SK-N-SH (cell line): Measurements from ENCODE around the gene AGAP2. TPM values are rescaled to one million over a fixed set of nuclear protein-coding genes. Genes with fewer than 3 reads are reported as not detected.

Source experiments
- CTCF ChIA-PET: fragments of 300-600, 350-600 bp; formaldehyde crosslinking; extraction: SDS; loops from one replicate; lab custom pipeline; 2021; lab: Yijun Ruan, JAX
- POLR2A ChIA-PET: fragments of 350-600 bp; sonication (Branson Sonifier 250); formaldehyde crosslinking; extraction: SDS; loops from one replicate; lab custom pipeline; 2020; ENCODE audit warnings: antibody characterized with exemption, inconsistent platforms; lab: Yijun Ruan, JAX
- DNase-seq: peaks from one replicate; pipeline ENCODE4 v3.0.0; 2012
- H2AFZ ChIP-seq: fragments of 200-600 bp; sonication (generic); 2 replicates; pipeline ENCODE4 v1.8.1; 2016; ENCODE audit warnings: antibody characterized with exemption, mild to moderate bottlenecking, low read depth
- H3F3A ChIP-seq: fragments of 200-600 bp; sonication (generic); replicated peaks from 2 replicates; pipeline ENCODE3; 2016; ENCODE audit warnings: antibody characterized with exemption, mild to moderate bottlenecking; ENCODE audit not compliant: insufficient read depth
- H3K27ac ChIP-seq, 2 experiments: fragments of 200-500 bp in 1 of 2; fragments of 200-600 bp in 1 of 2; sonication (Bioruptor generic) in 1 of 2; sonication (generic), shearing (Covaris generic) in 1 of 2; 2 replicates each; pipeline versions ENCODE4 v1.5.1 to v1.6.1; 2014 to 2016; ENCODE audit warnings: low read depth in 2 of 2, inconsistent platforms in 1 of 2, low read length in 1 of 2, mild to moderate bottlenecking in 1 of 2, mixed read lengths in 1 of 2
- H3K27me3 ChIP-seq: fragments of 200-600 bp; sonication (generic), shearing (Covaris generic); 2 replicates; pipeline ENCODE4 v1.6.1; 2016; ENCODE audit warnings: mixed run types; ENCODE audit not compliant: insufficient read depth
- H3K36me3 ChIP-seq, 2 experiments: fragments of 200-500 bp in 1 of 2; fragments of 200-600 bp in 1 of 2; sonication (Bioruptor generic) in 1 of 2; sonication (generic) in 1 of 2; replicated peaks in 1 of 2; 2 replicates each; pipeline versions ENCODE3 to v1.5.1; 2014 to 2016; ENCODE audit warnings: low read length in 1 of 2, mild to moderate bottlenecking in 1 of 2; ENCODE audit not compliant: insufficient read depth in 2 of 2, control insufficient read depth in 1 of 2
- H3K4me1 ChIP-seq, 2 experiments: fragments of 200-500 bp in 1 of 2; fragments of 200-600 bp in 1 of 2; sonication (Bioruptor generic) in 1 of 2; sonication (generic), shearing (Covaris generic) in 1 of 2; 2 replicates each; pipeline versions ENCODE4 v1.5.1 to v1.6.1; 2014 to 2016; ENCODE audit warnings: low read depth in 1 of 2, low read length in 1 of 2, mixed run types in 1 of 2; ENCODE audit not compliant: insufficient read depth in 2 of 2, control insufficient read depth in 1 of 2
- H3K4me2 ChIP-seq: fragments of 200-600 bp; sonication (generic), shearing (Covaris generic); 2 replicates; pipeline ENCODE4 v1.6.1; 2017; ENCODE audit warnings: mixed run types
- H3K4me3 ChIP-seq, 2 experiments: fragments of 200-500 bp in 1 of 2; fragments of 200-600 bp in 1 of 2; sonication (Bioruptor generic) in 1 of 2; sonication (generic), shearing (Covaris generic) in 1 of 2; 2 replicates each; pipeline versions ENCODE4 v1.5.1 to v1.8.1; 2014 to 2016; ENCODE audit warnings: low read depth in 2 of 2, inconsistent platforms in 1 of 2, low read length in 1 of 2, mild to moderate bottlenecking in 1 of 2, mixed read lengths in 1 of 2, moderate library complexity in 1 of 2
- H3K79me2 ChIP-seq: fragments of 200-600 bp; sonication (generic); 2 replicates; pipeline ENCODE4 v1.8.1; 2017; ENCODE audit warnings: mild to moderate bottlenecking; ENCODE audit not compliant: insufficient read depth
- H3K9ac ChIP-seq: fragments of 200-600 bp; sonication (generic); 2 replicates; pipeline ENCODE4 v1.6.1; 2017; ENCODE audit warnings: mixed run types
- H3K9me2 ChIP-seq: fragments of 200-600 bp; sonication (generic); 2 replicates; pipeline ENCODE4 v1.6.1; 2017; ENCODE audit warnings: mixed run types
- H3K9me3 ChIP-seq: fragments of 200-600 bp; sonication (generic); 2 replicates; pipeline ENCODE4 v1.6.1; 2017; ENCODE audit warnings: mixed run types, mild to moderate bottlenecking, moderate library complexity
- H4K20me1 ChIP-seq: fragments of 200-600 bp; sonication (generic); 2 replicates; pipeline ENCODE4 v1.6.1; 2017; ENCODE audit warnings: mild to moderate bottlenecking, mixed run types; ENCODE audit not compliant: insufficient read depth
- ELF1 ChIP-seq: IDR thresholded peaks from 2 replicates; pipeline ENCODE4 v1.4.0; 2012
- EP300 ChIP-seq, 2 experiments: IDR thresholded peaks; 2 replicates each; pipeline versions ENCODE4 v1.4.0 to v1.6.1; 2012; ENCODE audit warnings: borderline replicate concordance in 1 of 2, low read depth in 1 of 2, low read length in 1 of 2
- GABPA ChIP-seq: IDR thresholded peaks from 2 replicates; pipeline ENCODE4 v1.4.0; 2012; ENCODE audit warnings: low read depth, mild to moderate bottlenecking
- GATA2 ChIP-seq: sonication (generic); formaldehyde crosslinking; IDR thresholded peaks from 2 replicates; pipeline ENCODE4 v1.5.0; 2020; ENCODE audit warnings: mild to moderate bottlenecking, missing genetic modification reagents
- NFIC ChIP-seq: IDR thresholded peaks from 2 replicates; pipeline ENCODE4 v1.4.0; 2012; ENCODE audit warnings: borderline replicate concordance
- NRF1 ChIP-seq: IDR thresholded peaks from 2 replicates; pipeline ENCODE4 v1.6.1; 2012; ENCODE audit warnings: low read depth, mild to moderate bottlenecking, low read length
- POLR2AphosphoS5 ChIP-seq: IDR thresholded peaks from 2 replicates; pipeline ENCODE4 v1.6.1; 2012; ENCODE audit warnings: low read depth, low read length
- RAD21 ChIP-seq: IDR thresholded peaks from 2 replicates; pipeline ENCODE4 v1.6.1; 2012; ENCODE audit warnings: mild to moderate bottlenecking, low read length
- RCOR1 ChIP-seq: fragments of 150-350 bp; IDR thresholded peaks from 2 replicates; pipeline ENCODE4 v1.6.1; 2017; ENCODE audit warnings: antibody characterized with exemption, low read length
- RFX5 ChIP-seq: IDR thresholded peaks from 2 replicates; pipeline ENCODE4 v1.6.1; 2012; ENCODE audit warnings: mild to moderate bottlenecking, improper control_type of control experiment, low read length
- RXRA ChIP-seq: IDR thresholded peaks from 2 replicates; pipeline ENCODE4 v1.4.0; 2012; ENCODE audit warnings: low read depth, mild to moderate bottlenecking, borderline replicate concordance
- SMC3 ChIP-seq: IDR thresholded peaks from 2 replicates; pipeline ENCODE4 v1.6.1; 2012; ENCODE audit warnings: low read depth, low read length, improper control_type of control experiment
- TAF1 ChIP-seq: IDR thresholded peaks from 2 replicates; pipeline ENCODE4 v1.6.1; 2012; ENCODE audit warnings: low read depth, mild to moderate bottlenecking, low read length, moderate library complexity, borderline replicate concordance
- TCF12 ChIP-seq: IDR thresholded peaks from 2 replicates; pipeline ENCODE4 v1.4.0; 2012
- TEAD4 ChIP-seq: IDR thresholded peaks from 2 replicates; pipeline ENCODE4 v1.4.0; 2012; ENCODE audit warnings: mild to moderate bottlenecking, borderline replicate concordance; ENCODE audit not compliant: insufficient read depth
- WGBS: methylation state at CpG from one replicate; pipeline ENCODE4 v1.1.6; 2017; ENCODE audit warnings: low lambda C conversion rate; 5-methylcytosine and 5-hydroxymethylcytosine counted together
- polyA plus RNA-seq, 3 experiments: library from polyadenylated mRNA; depleted of rRNA; stranded (reverse); fragments of >200 nt; gene quantifications; 2 replicates each; pipeline ENCODE4 v1.2.3, GENCODE V29; 2012
- TF ChIP-seq, protein P1 (sequence below): fragments of 200-600 bp; sonication (generic); IDR thresholded peaks from 2 replicates; pipeline ENCODE4 v1.6.1; 2017; ENCODE audit warnings: antibody characterized with exemption, mild to moderate bottlenecking, moderate library complexity
- TF ChIP-seq, protein P2 (sequence below): fragments of 150-350 bp; IDR thresholded peaks from 2 replicates; pipeline ENCODE4 v1.6.1; 2017; ENCODE audit warnings: antibody characterized with exemption, low read length, low read depth, borderline replicate concordance
- TF ChIP-seq, protein P3 (sequence below): IDR thresholded peaks from 2 replicates; pipeline ENCODE4; 2012
- TF ChIP-seq, protein P4 (sequence below): IDR thresholded peaks from 2 replicates; pipeline ENCODE4 v1.4.0; 2012; ENCODE audit warnings: low read depth, borderline replicate concordance
- TF ChIP-seq, protein P5 (sequence below): fragments of 150-350 bp; IDR thresholded peaks from 2 replicates; pipeline ENCODE4 v1.6.1; 2016; ENCODE audit warnings: mild to moderate bottlenecking, low read depth, low read length

AGAP2 gene
- polyA plus RNA-seq, 1 of the 3 experiments (the other 2 are of a cell fraction) = 5.2 TPM

DNA sequence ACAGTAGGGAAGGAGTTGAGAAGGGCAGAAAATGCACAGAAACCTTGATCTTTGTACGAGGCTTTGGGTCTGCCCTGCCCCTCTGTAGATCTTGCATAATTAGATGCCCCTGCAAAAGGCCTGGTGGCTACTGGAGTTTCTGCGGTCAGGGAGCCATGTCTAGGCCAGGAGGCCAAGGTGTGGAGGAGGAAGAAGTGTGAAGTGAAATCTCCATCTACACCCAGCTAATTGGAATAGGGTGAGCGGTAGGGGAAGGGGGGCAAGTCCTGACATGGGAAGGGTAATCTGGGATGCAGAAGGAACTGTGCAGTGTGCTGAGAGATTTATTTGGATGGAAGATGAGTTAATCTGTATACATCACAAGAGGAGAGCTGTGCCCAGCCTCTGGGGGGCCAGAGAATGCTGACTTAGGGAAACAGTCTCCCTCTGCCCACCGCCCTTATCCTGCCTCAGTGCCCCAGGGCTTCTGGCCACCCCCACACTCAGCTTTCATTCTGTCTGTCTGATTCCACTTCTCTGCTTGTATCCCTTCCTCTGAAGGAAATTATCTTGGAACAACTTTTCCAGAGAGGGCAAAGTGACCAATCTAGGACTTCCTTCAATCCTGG lies 23.0 kb upstream of the AGAP2 start:
- Histone ChIP-seq H3K4me1 (peaks cover 0 to 22% of the 10 kb centered on the region in 2 experiments; a peak in 1 of 4 replicates), H3K9me3 (no peaks in the 10 kb centered on the region), H3K36me3 (peaks cover 3 to 20% of the 10 kb centered on the region in 2 experiments), H3K79me2 (no peaks in the 10 kb centered on the region; the same call in 1 of the 2 replicates), H3K27ac (no peak overlapping the region), H3F3A (peaks cover 11% of the 10 kb centered on the region), H3K27me3 (no peaks in the 10 kb centered on the region; the same call in 1 of the 2 replicates), H3K4me2 (no peak overlapping the region), H3K9me2 (no peaks in the 10 kb centered on the region), H4K20me1 (peaks cover 7% of the 10 kb centered on the region), H2AFZ (no peak overlapping the region), H3K4me3 (no peak overlapping the region), H3K9ac (no peak overlapping the region)
- 81% methylated on average over 4 of the region's 4 CpGs for WGBS
- no peak for DNase-seq
- TF ChIP-seq POLR2AphosphoS5 (no peak), TEAD4 (no peak), TCF12 (no peak), NRF1 (no peak), RFX5 (no peak), SMC3 (no peak), RCOR1 (no peak), NFIC (no peak), RXRA (no peak), TAF1 (no peak), ELF1 (no peak), GATA2 (CRISPR knock-in tag) (no peak), GABPA (no peak), EP300 (IDR thresholded peaks at IDR 0.05; ENCODE audit: borderline replicate concordance in 1 of 2, low read depth in 1 of 2, low read length in 1 of 2) (no peak), RAD21 (no peak)
- TF ChIP-seq, protein P1, sequence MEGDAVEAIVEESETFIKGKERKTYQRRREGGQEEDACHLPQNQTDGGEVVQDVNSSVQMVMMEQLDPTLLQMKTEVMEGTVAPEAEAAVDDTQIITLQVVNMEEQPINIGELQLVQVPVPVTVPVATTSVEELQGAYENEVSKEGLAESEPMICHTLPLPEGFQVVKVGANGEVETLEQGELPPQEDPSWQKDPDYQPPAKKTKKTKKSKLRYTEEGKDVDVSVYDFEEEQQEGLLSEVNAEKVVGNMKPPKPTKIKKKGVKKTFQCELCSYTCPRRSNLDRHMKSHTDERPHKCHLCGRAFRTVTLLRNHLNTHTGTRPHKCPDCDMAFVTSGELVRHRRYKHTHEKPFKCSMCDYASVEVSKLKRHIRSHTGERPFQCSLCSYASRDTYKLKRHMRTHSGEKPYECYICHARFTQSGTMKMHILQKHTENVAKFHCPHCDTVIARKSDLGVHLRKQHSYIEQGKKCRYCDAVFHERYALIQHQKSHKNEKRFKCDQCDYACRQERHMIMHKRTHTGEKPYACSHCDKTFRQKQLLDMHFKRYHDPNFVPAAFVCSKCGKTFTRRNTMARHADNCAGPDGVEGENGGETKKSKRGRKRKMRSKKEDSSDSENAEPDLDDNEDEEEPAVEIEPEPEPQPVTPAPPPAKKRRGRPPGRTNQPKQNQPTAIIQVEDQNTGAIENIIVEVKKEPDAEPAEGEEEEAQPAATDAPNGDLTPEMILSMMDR = no peak
- TF ChIP-seq, protein P2, sequence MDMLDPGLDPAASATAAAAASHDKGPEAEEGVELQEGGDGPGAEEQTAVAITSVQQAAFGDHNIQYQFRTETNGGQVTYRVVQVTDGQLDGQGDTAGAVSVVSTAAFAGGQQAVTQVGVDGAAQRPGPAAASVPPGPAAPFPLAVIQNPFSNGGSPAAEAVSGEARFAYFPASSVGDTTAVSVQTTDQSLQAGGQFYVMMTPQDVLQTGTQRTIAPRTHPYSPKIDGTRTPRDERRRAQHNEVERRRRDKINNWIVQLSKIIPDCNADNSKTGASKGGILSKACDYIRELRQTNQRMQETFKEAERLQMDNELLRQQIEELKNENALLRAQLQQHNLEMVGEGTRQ = no peak
- TF ChIP-seq, protein P3, sequence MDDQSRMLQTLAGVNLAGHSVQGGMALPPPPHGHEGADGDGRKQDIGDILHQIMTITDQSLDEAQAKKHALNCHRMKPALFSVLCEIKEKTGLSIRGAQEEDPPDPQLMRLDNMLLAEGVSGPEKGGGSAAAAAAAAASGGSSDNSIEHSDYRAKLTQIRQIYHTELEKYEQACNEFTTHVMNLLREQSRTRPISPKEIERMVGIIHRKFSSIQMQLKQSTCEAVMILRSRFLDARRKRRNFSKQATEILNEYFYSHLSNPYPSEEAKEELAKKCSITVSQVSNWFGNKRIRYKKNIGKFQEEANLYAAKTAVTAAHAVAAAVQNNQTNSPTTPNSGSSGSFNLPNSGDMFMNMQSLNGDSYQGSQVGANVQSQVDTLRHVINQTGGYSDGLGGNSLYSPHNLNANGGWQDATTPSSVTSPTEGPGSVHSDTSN = no peak
- TF ChIP-seq, protein P4, sequence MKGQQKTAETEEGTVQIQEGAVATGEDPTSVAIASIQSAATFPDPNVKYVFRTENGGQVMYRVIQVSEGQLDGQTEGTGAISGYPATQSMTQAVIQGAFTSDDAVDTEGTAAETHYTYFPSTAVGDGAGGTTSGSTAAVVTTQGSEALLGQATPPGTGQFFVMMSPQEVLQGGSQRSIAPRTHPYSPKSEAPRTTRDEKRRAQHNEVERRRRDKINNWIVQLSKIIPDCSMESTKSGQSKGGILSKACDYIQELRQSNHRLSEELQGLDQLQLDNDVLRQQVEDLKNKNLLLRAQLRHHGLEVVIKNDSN = no peak
- TF ChIP-seq, protein P5, sequence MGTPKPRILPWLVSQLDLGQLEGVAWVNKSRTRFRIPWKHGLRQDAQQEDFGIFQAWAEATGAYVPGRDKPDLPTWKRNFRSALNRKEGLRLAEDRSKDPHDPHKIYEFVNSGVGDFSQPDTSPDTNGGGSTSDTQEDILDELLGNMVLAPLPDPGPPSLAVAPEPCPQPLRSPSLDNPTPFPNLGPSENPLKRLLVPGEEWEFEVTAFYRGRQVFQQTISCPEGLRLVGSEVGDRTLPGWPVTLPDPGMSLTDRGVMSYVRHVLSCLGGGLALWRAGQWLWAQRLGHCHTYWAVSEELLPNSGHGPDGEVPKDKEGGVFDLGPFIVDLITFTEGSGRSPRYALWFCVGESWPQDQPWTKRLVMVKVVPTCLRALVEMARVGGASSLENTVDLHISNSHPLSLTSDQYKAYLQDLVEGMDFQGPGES = no peak
- ChIA-PET POLR2A (no interaction called here), CTCF (interaction anchor here (1.3 to 1.5 kb wide), 2 partner anchors 22 to 40 kb away, joined by 3 to 4 read pairs; partner anchors contain the start of gene TSFM)
